ENCODE results near the gene NMRK1.

DNA sequence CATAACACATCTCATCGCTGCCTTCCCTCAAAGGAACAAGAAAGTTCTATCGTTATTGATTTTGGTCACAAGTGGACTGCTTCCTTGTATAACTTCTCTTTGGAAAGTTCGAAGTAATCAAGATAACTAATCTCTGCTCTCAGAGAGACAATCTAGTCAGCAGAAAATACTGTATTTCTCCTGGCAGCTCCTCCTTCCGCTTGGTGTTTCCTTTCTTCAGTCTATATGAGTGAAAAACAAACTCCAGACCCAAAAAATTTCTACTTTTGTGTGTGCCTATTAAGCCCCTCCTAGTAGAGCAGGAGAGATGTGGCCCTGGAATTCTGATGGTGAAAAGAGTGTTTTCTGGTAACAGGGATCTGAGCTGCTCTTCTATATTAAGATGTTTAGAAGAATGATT lies 24.8 kb upstream of the NMRK1 start:
- TF ChIP-seq EZH2 (IDR thresholded peaks at IDR 0.05) (no peak), JUND (IDR thresholded peaks at IDR 0.05) (no peak), YY1 (IDR thresholded peaks at IDR 0.05; ENCODE audit: extremely low read depth, insufficient replicate concordance, low read depth, low read length) (no peak), EZH2phosphoT487 (IDR thresholded peaks at IDR 0.05; ENCODE audit: borderline replicate concordance) (no peak)
- TF ChIP-seq, protein P1, sequence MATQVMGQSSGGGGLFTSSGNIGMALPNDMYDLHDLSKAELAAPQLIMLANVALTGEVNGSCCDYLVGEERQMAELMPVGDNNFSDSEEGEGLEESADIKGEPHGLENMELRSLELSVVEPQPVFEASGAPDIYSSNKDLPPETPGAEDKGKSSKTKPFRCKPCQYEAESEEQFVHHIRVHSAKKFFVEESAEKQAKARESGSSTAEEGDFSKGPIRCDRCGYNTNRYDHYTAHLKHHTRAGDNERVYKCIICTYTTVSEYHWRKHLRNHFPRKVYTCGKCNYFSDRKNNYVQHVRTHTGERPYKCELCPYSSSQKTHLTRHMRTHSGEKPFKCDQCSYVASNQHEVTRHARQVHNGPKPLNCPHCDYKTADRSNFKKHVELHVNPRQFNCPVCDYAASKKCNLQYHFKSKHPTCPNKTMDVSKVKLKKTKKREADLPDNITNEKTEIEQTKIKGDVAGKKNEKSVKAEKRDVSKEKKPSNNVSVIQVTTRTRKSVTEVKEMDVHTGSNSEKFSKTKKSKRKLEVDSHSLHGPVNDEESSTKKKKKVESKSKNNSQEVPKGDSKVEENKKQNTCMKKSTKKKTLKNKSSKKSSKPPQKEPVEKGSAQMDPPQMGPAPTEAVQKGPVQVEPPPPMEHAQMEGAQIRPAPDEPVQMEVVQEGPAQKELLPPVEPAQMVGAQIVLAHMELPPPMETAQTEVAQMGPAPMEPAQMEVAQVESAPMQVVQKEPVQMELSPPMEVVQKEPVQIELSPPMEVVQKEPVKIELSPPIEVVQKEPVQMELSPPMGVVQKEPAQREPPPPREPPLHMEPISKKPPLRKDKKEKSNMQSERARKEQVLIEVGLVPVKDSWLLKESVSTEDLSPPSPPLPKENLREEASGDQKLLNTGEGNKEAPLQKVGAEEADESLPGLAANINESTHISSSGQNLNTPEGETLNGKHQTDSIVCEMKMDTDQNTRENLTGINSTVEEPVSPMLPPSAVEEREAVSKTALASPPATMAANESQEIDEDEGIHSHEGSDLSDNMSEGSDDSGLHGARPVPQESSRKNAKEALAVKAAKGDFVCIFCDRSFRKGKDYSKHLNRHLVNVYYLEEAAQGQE (IDR thresholded peaks at IDR 0.05; ENCODE audit: low read depth): no peak
- TF ChIP-seq, protein P2, sequence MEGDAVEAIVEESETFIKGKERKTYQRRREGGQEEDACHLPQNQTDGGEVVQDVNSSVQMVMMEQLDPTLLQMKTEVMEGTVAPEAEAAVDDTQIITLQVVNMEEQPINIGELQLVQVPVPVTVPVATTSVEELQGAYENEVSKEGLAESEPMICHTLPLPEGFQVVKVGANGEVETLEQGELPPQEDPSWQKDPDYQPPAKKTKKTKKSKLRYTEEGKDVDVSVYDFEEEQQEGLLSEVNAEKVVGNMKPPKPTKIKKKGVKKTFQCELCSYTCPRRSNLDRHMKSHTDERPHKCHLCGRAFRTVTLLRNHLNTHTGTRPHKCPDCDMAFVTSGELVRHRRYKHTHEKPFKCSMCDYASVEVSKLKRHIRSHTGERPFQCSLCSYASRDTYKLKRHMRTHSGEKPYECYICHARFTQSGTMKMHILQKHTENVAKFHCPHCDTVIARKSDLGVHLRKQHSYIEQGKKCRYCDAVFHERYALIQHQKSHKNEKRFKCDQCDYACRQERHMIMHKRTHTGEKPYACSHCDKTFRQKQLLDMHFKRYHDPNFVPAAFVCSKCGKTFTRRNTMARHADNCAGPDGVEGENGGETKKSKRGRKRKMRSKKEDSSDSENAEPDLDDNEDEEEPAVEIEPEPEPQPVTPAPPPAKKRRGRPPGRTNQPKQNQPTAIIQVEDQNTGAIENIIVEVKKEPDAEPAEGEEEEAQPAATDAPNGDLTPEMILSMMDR (IDR thresholded peaks at IDR 0.05 in 2 of 3, conservative IDR thresholded peaks at IDR 0.05 in 1 of 3; ENCODE audit: borderline replicate concordance in 1 of 3, insufficient read depth in 1 of 3, low read depth in 2 of 3, low read length in 2 of 3): no peak

Data from HCT116 (cell line).